ENCODE measurements around the gene OPRL1.

DNA sequence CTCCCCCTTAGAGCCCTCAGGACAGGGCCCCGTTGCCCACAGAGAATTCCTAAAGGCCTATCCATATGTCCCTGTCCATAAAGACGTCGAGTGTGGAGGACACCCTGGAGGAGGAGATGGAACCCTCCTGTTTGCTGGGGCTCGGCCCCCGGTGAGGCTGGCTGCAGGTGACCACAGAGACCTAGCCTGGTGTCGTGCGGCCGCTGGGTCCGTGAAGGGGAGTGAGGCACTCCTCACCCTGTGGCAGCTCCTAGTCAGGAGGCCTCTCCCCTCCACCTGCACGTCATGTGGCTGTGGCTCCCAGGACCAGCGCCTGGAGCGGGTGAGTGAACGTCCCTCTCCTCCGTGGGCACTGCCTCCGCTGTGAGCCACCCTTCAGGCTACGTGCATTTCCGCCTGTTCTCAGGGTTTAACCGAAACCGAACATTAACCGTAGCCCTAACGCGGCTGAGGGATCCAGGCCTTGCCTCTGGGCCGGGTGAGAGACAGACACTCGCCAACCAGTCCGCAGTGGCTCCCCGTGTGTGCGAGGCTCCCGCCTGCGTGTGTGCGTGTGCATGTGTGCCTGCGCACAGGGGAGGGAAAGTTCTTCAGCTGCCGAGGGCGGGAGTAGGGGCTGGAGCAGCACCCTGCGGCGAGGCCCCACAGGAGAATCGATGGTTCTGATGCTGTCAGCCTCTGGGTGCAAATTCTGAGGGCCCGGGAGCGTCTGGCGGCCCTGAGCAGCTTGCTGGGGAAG, 22.8 kb upstream of the OPRL1 start:
- TF ChIP-seq POLR2A (IDR thresholded peaks at IDR 0.05): no peak
- no peak for TF ChIP-seq EP300 (IDR thresholded peaks at IDR 0.05)

Measured in suprapubic skin (tissue), 2 donors.